ENCODE results near the gene CD96.

DNA sequence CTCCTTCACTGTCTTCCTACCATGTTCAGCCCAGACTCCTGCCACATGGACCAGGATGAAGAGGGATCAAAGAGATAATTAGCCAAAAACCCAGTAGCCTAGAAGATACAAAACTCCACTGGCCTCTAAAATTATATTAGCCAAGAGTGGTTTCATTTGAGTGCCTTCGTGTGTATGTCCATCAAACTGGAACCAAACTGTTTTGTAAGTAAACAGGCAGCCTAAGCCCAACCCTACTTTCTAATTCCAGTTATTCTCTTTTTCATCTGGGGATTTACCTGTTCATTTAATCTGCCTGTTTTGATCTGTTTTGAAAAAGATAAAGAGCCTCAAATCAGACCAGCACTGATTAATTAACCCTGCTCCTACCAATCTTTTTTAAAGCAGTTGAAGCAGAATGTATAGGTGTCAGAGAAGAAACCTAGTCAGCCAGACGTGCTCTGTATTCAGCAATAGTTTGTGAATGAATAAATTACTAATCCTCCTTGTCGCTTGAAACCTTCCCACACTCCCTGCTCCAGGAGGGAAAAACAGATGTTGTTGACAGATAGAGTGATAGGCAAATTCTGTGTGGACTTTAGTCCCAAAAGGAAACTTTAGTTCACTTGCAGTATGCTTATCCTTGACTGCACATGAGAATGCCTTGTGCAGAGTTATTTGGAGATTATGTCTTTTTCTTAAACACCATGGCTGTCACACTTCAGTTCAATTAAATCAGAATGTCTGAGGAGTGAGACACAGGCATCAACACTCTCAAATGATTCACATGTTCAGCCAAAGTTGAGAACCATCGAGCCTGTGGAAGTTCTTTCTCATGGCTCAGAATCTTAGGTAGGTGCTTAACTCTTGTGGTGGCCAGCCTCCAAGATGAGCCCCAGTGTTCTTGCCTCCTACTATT, 108.6 kb downstream of the CD96 start:
- TF ChIP-seq, protein P1, sequence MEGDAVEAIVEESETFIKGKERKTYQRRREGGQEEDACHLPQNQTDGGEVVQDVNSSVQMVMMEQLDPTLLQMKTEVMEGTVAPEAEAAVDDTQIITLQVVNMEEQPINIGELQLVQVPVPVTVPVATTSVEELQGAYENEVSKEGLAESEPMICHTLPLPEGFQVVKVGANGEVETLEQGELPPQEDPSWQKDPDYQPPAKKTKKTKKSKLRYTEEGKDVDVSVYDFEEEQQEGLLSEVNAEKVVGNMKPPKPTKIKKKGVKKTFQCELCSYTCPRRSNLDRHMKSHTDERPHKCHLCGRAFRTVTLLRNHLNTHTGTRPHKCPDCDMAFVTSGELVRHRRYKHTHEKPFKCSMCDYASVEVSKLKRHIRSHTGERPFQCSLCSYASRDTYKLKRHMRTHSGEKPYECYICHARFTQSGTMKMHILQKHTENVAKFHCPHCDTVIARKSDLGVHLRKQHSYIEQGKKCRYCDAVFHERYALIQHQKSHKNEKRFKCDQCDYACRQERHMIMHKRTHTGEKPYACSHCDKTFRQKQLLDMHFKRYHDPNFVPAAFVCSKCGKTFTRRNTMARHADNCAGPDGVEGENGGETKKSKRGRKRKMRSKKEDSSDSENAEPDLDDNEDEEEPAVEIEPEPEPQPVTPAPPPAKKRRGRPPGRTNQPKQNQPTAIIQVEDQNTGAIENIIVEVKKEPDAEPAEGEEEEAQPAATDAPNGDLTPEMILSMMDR (IDR thresholded peaks at IDR 0.05; ENCODE audit: insufficient read depth, low read length): no peak
- TF ChIP-seq POLR2AphosphoS5 (IDR thresholded peaks at IDR 0.05; ENCODE audit: low read depth) (no peak), GABPA (IDR thresholded peaks at IDR 0.05; ENCODE audit: low read depth) (no peak)

Measured in HL-60 (cell line).